Thymus (tissue), 14 donors: ENCODE results near the gene SLC26A8. TPM values are rescaled to one million over a fixed set of nuclear protein-coding genes. Genes with fewer than 3 reads are reported as not detected.

Experiments used
- DNase-seq, 9 donors: peaks; one replicate each; pipeline ENCODE4 v3.0.0-alpha.2; 2013; ENCODE audit warnings: low spot score in 9 of 9, low read depth in 6 of 9, missing footprints in 1 of 9
- H3K27ac ChIP-seq, 2 donors: one replicate each; pipeline ENCODE4 v1.5.1; 2013; ENCODE audit warnings: control low read depth in 1 of 2, low read depth in 1 of 2, low read length in 1 of 2, mild to moderate bottlenecking in 1 of 2, moderate library complexity in 1 of 2
- H3K27me3 ChIP-seq, 2 donors: one replicate each; pipeline ENCODE4 v1.5.1; 2013; ENCODE audit warnings: low read length in 1 of 2; ENCODE audit not compliant: control insufficient read depth in 2 of 2, insufficient read depth in 1 of 2
- H3K36me3 ChIP-seq, 2 donors: one replicate each; pipeline ENCODE4 v1.5.1; 2013; ENCODE audit warnings: low read length in 1 of 2, mild to moderate bottlenecking in 1 of 2, moderate library complexity in 1 of 2; ENCODE audit not compliant: control insufficient read depth in 2 of 2, insufficient read depth in 2 of 2
- H3K4me1 ChIP-seq, 2 donors: one replicate each; pipeline ENCODE4 v1.5.1; 2013; ENCODE audit warnings: low read length in 2 of 2; ENCODE audit not compliant: control insufficient read depth in 2 of 2, insufficient read depth in 2 of 2
- H3K4me3 ChIP-seq, 2 donors: one replicate each; pipeline ENCODE4 v1.5.1; 2013; ENCODE audit warnings: low read length in 2 of 2, control low read depth in 1 of 2, mild to moderate bottlenecking in 1 of 2
- H3K9me3 ChIP-seq, 2 donors: one replicate each; pipeline ENCODE4 v1.5.1; 2013; ENCODE audit warnings: low read length in 1 of 2, mild to moderate bottlenecking in 1 of 2; ENCODE audit not compliant: control insufficient read depth in 2 of 2, insufficient read depth in 1 of 2
- WGBS: extraction: QIAGEN DNeasy Blood & Tissue Kit; methylation state at CpG from one replicate; pipeline ENCODE4 v1.1.7; 2013; 5-methylcytosine and 5-hydroxymethylcytosine counted together
- long read RNA-seq, 10 donors: transcript quantifications; one replicate each; lab custom pipeline, GENCODE V29; 2026
- polyA plus RNA-seq: library from polyadenylated mRNA; stranded (reverse); fragments of 200-250 nt; gene quantifications from one replicate; pipeline ENCODE4 v1.2.3, GENCODE V29; 2013
- total RNA-seq: library from RNA; stranded (reverse); fragments of 120-200 nt; gene quantifications from one replicate; pipeline ENCODE4 v1.2.4, GENCODE V29; 2013
- donor health status: healthy.

Gene SLC26A8
- 0.09 TPM for total RNA-seq
- 0.11 TPM for polyA plus RNA-seq
- long read RNA-seq, donor 1 = 0 reads
- long read RNA-seq, donor 2 = 0 reads
- long read RNA-seq, donor 3 = 0 reads
- long read RNA-seq, donor 4 = 0 reads
- long read RNA-seq, donor 5 = 0 reads
- long read RNA-seq, donor 6 = 0 reads
- long read RNA-seq, donor 7 = 0 reads
- long read RNA-seq, donor 8, partial matches to known transcripts = 24 of 24 reads
- long read RNA-seq, donor 8, other reads (novel, unspliced or antisense) = 0 of 24 reads
- long read RNA-seq, donor 9 = 0 reads
- long read RNA-seq, donor 10 = 0 reads

- 9% methylated on average over 44 of the region's 44 CpGs for WGBS
- DNase-seq = peak in 1 of 9 donors; percentile 33
- H3K27me3 ChIP-seq = peaks cover 0 to 6% of the 10 kb centered on the region in 2 donors
- no peak within 1 kb of the TSS for H3K27ac ChIP-seq
- peaks cover 5 to 13% of the 10 kb centered on the region in 2 donors for H3K4me1 ChIP-seq
- no peaks in the 10 kb centered on the region for H3K36me3 ChIP-seq
- peak within 1 kb of the TSS in 1 of 2 donors; percentile 36 for H3K4me3 ChIP-seq
- no peaks in the 10 kb centered on the region for H3K9me3 ChIP-seq
Observed at GRCh38 chr6:36023996-36024795, at the start of gene SLC26A8. SLC26A8 (minus strand) TSS chr6:36024641; CDS start chr6:36019707, 4,934 bp downstream.

GRCh38 chr6:36073587-36073986 lies 49.1 kb upstream of the SLC26A8 start:
- Histone ChIP-seq H3K27ac (no peak overlapping the region), H3K9me3 (no peaks in the 10 kb centered on the region), H3K4me1 (no peaks in the 10 kb centered on the region), H3K4me3 (no peak overlapping the region), H3K27me3 (no peaks in the 10 kb centered on the region), H3K36me3 (peaks cover 0 to 37% of the 10 kb centered on the region in 2 donors)
- DNase-seq = no peak

GRCh38 chr6:36072681-36073080 lies 48.2 kb upstream of the SLC26A8 start:
- no peak overlapping the region for H3K4me3 ChIP-seq
- H3K27me3 ChIP-seq = no peaks in the 10 kb centered on the region
- 99% methylated on average over 4 of the region's 4 CpGs for WGBS
- no peaks in the 10 kb centered on the region for H3K4me1 ChIP-seq
- H3K27ac ChIP-seq = no peak overlapping the region
- H3K9me3 ChIP-seq = no peaks in the 10 kb centered on the region
- peaks cover 0 to 28% of the 10 kb centered on the region in 2 donors for H3K36me3 ChIP-seq
- DNase-seq = no peak

- H3K9me3 ChIP-seq = no peaks in the 10 kb centered on the region
- H3K4me1 ChIP-seq = no peaks in the 10 kb centered on the region
- no peak for DNase-seq
- H3K27me3 ChIP-seq = no peaks in the 10 kb centered on the region
- WGBS = 100% methylated on average over 1 of the region's 1 CpG
- H3K27ac ChIP-seq = no peak overlapping the region
- H3K4me3 ChIP-seq = no peak overlapping the region
- H3K36me3 ChIP-seq = peaks cover 0 to 21% of the 10 kb centered on the region in 2 donors
Observed at GRCh38 chr6:36071714-36072113, 47.3 kb upstream of the SLC26A8 start.

- H3K36me3 ChIP-seq = peaks cover 0 to 17% of the 10 kb centered on the region in 2 donors
- no peak for DNase-seq
- H3K4me1 ChIP-seq = no peaks in the 10 kb centered on the region
- H3K9me3 ChIP-seq = no peaks in the 10 kb centered on the region
- H3K27me3 ChIP-seq = no peaks in the 10 kb centered on the region
- no peak overlapping the region for H3K27ac ChIP-seq
- WGBS = over 99% methylated on average over 3 of the region's 3 CpGs
- no peak overlapping the region for H3K4me3 ChIP-seq
Observed at GRCh38 chr6:36071281-36071680, 46.8 kb upstream of the SLC26A8 start.

GRCh38 chr6:36070252-36070651 lies 45.8 kb upstream of the SLC26A8 start:
- no peak for DNase-seq
- 96% methylated on average over 3 of the region's 3 CpGs for WGBS
- Histone ChIP-seq H3K4me3 (no peak overlapping the region), H3K4me1 (no peaks in the 10 kb centered on the region), H3K27me3 (no peaks in the 10 kb centered on the region), H3K9me3 (no peaks in the 10 kb centered on the region), H3K27ac (no peak overlapping the region), H3K36me3 (peaks cover 0 to 9% of the 10 kb centered on the region in 2 donors)

GRCh38 chr6:36069573-36069972 lies 45.1 kb upstream of the SLC26A8 start:
- Histone ChIP-seq H3K36me3 (peaks cover 0 to 9% of the 10 kb centered on the region in 2 donors), H3K9me3 (no peaks in the 10 kb centered on the region), H3K27ac (no peak overlapping the region), H3K4me1 (no peaks in the 10 kb centered on the region), H3K27me3 (no peaks in the 10 kb centered on the region), H3K4me3 (no peak overlapping the region)
- 92% methylated on average over 1 of the region's 1 CpG for WGBS
- no peak for DNase-seq

- 86% methylated on average over 3 of the region's 3 CpGs for WGBS
- Histone ChIP-seq H3K36me3 (peaks cover 0 to 4% of the 10 kb centered on the region in 2 donors), H3K27me3 (no peaks in the 10 kb centered on the region), H3K4me1 (no peaks in the 10 kb centered on the region), H3K4me3 (no peak overlapping the region), H3K27ac (no peak overlapping the region), H3K9me3 (no peaks in the 10 kb centered on the region)
- no peak for DNase-seq
Observed at GRCh38 chr6:36068586-36068985, 44.1 kb upstream of the SLC26A8 start.

- no peaks in the 10 kb centered on the region for H3K4me1 ChIP-seq
- H3K9me3 ChIP-seq = no peaks in the 10 kb centered on the region
- H3K27ac ChIP-seq = no peak overlapping the region
- H3K36me3 ChIP-seq = peaks cover 0 to 3% of the 10 kb centered on the region in 2 donors
- no peak for DNase-seq
- no peaks in the 10 kb centered on the region for H3K27me3 ChIP-seq
- H3K4me3 ChIP-seq = no peak overlapping the region
Observed at GRCh38 chr6:36068012-36068392, 43.6 kb upstream of the SLC26A8 start.
